Activated CD8-positive, alpha-beta memory T cell treated with anti-CD3 and anti-CD28 coated beads, Interleukin-2, amount 50 U/mL, for 48 hours (primary cell): ENCODE measurements around the gene PITX2.
"Not testable (repeated sequence)": the region's sequence is repeated elsewhere in the genome, so short reads cannot be mapped to it uniquely, and the experiment has no call there.

Experiments used
- DNase-seq: peaks from one replicate; pipeline ENCODE4 v3.0.0-alpha.2; 2020

PITX2 gene

DNA sequence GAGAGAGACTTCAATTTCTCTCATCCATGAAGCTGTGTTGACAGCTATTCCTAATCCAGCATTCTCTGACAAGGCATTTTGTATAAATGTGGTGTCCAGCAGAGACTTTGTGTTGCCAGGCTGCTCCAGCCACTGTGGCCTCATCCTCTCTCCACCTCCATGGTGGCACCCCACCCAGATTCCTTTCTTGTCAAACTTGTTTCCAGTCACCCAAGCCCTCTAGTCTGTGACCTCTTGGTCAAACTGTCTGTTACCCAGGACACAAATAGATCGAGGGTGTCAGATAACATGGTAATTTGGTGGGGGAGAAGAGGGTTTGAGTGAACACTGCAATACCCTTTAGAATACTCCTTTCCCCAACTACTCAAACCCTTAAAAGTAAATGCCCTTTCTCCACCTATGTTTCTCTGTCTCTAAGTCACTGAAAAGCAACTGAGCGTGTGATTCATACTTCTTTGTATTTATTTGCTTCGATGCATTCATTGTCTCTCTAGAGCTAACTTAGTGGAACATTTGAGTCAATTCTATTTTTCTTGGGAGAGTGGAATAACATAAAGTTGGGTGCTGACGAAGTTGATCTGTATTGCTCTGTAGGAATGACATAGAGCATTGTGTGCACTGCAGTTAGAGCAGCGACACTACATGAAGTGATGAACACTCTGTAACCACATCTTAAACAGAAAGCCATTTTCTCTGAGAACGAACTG lies 13.7 kb downstream of the PITX2 start:
- DNase-seq = no peak

DNA sequence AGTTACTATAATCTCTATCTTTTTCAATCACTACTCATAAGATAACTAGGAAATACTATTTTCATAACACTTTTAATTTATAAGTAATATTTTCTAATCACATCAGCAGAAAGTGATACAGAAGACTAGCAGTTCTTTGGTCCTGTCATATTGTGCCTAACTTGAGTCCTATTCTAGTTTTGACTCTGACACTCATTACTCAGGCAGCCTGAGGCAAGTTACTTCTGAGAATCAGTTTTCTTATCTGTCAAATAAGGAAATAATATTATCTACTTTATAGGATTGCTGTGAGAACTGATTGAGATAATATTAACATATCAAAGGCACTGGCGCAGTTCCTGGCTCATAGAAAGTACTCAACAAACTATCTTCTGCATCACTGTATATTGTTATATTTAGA lies 17.8 kb downstream of the PITX2 start:
- DNase-seq = no peak

DNA sequence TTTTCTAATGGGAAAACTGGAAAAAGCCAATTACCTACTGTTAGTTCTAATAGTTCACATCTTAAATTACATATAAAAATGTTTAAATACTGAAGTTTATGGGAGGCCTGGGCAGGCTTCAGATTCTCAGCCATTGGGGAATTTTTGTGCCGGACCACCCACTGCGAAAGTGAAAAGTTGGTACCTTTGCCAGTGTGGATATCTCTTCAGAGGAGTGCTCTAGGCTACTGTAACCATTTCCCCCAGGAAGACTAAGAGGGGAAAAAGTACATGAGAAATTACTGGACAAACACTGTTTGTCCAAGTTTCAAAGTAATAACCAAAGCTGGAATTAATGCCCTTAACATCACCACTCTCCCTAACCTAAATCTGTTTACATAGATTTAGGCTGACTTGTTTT lies 20.8 kb downstream of the PITX2 start:
- DNase-seq = no peak

DNA sequence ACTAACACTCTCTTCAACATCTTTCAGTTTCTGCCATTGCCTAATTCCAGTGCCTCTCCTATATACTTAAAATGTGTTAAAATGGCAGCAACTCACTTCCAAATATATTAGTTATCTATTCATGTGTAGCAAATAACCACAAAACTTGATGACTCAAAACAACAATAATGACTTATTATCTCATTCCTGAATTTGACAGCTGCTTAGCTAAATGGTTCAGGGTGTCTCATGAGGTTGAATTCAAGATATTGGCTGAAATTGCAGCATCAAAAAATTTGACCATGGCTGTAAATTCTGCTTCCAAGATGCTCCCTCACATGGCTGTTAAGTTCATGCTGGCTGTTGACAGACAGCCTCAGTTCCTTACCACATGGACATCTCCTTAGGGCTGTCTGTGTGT lies 25.3 kb downstream of the PITX2 start:
- DNase-seq = no peak

DNA sequence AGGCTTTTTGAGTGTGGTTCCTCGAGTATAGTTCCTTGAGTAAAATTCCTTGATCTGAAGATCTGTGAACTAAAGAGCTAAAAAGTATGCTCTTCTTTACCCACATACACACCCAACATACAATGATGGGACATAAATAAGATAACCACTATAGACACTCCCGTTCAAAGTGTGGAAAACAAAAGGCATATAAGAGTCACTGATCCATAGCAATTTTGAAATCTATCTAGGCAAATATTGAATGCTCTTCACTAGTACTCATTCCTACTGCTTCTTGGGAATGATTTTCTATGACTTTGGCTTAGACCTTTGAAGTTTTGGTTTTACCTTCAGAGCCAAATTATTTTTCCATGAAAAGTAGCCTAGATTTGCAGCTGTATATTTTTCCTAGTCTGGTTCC lies 26.4 kb downstream of the PITX2 start:
- no peak for DNase-seq

DNA sequence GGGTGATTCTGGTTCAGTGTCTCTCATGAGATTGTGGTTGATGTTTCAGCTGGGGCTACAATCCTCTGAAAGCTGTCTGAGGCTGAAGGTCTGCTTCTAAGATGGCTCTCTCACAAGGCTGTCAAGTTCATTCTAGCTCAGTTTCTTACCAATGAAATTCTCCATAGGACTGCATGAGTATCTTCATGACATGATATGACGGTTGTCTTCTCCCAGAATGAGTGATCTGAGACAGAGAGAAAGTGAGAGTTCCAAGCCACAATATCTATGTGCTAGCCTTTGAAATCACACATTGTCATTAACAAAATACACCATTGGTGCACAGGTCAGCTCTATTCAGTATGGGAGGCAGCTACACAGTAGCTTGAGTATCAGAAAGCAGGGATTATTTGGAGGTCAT lies 27.3 kb downstream of the PITX2 start:
- no peak for DNase-seq

DNA sequence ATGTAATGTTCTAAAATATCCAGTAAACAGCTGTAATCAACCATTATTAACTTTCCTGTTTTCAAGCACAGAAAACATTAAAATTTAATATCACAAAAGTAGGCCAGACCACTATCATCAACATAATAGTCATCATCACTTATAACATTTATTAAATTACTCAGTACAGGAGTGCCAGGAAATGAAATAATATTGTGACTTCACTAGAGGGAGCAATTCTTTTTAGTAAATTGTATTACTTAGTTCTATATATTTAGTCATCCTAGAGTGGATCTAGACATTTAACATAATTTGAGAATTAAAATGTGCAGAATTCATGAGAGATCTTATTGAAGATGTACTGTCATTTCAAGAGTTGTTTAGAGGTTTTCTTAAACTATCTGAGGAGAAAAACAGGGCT lies 33.6 kb downstream of the PITX2 start:
- no peak for DNase-seq

DNA sequence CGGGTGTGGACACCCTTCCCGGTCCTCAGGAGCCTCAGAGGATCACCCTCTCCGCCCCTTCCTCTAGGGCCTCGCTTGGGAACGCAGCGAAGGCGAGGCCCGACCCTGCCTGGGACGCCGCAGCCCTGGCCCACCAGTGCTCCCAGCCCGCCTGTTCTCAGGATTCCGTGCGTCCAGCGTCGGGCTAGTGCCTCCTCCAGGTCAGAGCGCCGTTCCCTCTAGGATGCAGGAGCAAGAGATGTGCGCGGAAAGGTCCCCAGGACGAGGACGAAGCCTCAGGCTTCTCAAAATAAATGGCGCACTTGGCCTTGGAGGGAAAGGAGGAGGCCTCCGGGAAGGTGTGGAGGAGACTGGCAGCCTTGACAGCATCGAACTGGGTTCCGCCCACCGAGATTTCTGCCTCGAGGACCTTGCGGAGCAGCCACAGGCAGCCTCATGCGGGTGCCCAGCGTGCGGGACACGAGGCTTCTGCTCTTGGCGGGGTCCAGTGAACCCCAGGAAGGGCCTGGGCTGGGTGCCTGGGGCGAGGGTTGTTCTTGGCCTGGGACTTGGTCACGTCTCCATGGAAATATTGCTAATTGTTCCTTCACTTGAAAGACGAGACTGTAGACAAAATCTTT lies 35.1 kb downstream of the PITX2 start:
- no peak for DNase-seq

DNA sequence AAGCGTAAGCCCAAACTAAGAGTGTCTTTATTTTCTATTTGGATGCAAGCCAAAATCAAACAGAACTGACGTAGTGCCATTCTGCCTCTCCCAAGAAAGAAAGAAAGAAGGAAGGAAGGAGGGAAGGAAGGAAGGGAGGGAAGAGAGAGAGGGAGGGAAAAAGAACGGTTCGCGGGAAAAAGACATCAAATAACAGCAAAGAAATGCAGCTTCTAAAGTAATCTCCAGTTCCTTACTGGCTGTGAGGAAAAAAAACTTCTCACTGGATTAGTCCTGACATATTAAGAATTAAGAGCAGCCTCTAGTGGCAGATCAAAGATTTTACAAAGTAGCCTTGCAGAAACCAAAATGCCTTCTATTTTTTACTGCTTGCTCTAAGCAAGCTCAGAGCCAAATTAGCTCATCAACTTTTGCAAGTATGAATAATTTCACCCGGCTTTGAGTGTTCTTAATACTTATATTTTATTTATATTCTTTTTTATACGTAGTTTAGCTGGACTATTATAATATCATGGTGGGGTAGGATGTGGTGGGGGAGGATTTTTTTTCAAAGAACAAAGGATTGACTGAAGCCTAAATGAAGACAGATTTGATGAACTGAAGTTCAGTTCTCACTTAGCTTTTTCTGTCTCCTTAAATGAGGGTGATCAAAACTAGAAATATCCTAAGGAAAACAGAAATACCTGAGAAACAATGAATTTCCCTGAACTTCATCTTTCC lies 36.6 kb downstream of the PITX2 start:
- no peak for DNase-seq

DNA sequence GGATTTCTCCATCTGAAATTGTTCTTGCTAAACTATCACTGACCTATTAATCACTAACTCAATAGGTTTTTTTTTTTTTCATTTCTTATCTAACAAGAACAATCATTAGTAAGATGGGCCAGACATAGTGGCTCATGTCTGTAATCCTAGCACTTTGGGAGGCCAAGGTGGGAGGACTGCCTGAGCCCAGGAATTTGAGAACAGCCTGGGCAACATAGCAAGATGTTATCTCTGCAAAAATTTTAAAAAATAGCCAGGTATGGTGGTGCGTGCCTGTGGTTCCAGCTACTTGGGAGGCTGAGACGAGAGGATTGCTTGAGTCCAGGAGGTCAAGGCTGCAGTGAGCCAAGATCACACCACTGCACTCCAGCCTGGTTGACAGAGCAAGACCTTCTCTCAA lies 46.2 kb downstream of the PITX2 start:
- DNase-seq = not testable (repeated sequence)
